CD4-positive, alpha-beta T cell treated with Interleukin-10 for 1 hour (primary cell): Measurements from ENCODE around the gene NLGN1.

Experiments
- DNase-seq: peaks from one replicate; pipeline ENCODE4 v3.0.0-alpha.2; 2020

The NLGN1 gene

DNA sequence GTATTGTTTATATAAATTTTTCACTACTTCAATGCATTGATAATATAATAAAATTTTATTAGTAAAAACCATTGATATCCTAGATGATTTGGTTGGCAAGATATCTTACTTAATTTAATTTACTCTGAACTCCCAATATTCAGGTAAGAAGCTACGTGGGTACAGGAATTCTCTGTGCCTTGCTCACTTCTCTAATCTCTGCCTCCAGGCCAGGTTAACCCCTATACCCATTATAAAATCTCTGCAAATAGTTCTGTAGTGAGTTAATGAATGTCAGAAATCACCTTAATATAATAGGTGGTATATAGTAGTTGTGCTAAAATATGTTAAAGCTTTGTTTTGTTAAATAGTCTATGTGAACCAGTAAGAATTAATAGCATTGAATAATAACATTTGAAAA lies 465.2 kb downstream of the NLGN1 start:
- DNase-seq: no peak

GRCh38 chr3:173863551-173863950 lies 466.0 kb downstream of the NLGN1 start:
- no peak for DNase-seq

DNA sequence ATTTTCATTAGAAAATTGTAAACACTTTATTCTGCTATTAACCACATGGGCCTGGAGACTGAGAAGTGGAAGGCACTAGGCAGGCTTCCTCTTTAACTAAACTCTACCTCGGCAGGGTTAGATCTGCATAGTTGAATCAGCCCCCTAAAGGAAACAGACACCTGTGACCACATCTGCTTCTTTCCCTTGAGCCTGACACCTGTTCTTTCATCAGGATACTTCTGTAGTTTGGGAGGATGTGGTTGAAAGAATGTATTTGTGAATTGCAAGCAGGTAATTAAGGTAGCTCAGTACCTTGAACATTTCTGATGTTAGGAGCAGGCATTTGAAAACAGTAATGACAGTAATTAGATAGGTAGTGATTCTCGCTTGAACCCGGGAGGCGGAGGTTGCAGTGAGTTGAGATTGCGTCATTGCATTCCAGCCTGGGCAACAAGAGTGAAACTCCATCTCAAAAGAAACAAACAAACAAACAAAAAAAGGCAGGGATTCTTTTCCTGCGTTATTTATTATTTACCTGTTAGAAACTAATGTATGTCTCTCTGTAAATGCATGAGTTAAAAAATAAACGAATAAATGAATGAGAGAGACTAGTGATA lies 468.5 kb downstream of the NLGN1 start:
- DNase-seq: no peak

DNA sequence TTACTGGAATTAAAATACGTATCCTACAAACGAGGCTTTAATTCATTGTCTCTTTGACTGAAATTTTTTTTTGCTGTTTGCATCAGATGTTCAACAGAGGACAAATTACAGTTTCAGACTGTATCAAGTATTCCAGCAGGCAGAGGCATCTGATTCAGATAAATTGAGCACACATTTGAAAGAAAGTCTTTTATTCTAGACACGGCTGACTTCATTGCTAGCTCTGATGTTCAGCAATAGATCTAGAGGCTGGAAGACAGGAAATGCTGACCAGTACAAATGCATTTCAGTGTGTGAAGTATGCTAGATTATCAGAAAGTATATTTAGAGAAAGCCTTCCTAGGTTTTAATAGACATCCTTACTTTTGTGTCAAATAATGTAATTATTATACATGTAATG lies 472.2 kb downstream of the NLGN1 start:
- DNase-seq: no peak

- DNase-seq: no peak
Observed at GRCh38 chr3:173870976-173871375, 473.4 kb downstream of the NLGN1 start.

- no peak for DNase-seq
Observed at GRCh38 chr3:173875790-173876189, 478.2 kb downstream of the NLGN1 start.

DNA sequence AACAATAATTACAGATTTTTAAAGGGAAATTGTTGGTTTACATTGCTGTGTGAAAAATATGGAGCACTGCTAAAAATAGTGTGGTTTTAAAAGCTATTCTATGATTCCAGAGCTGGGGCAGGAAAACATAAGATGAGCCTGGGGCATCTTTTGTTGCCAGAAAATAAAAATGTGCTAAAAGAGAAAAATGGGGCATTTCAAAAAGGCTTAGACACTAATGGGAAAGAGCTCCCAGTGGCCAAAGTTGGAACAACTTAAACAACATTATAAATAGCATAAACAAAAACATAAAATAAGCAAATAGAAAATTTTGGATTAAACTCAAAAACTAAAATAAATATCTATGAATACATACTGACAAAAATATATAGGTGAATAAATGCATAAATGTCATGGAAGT lies 478.9 kb downstream of the NLGN1 start:
- DNase-seq: no peak

DNA sequence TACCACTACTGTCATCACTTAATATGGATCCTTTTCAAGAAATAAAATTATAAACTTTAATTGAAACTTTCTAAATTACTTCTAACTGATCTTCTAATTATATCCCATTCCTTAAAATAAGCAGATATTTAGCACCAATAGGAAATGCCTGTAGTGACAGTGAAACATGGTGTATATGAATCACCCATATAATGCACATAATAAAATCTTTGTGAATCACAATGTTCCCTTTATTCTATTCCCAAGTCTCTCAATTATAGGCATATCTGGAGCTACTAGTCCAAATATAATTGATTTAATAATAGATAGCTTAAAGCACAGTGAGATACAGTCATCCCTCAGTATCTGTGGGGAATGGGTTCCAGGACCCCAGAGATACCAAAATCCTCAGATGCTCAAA lies 490.3 kb downstream of the NLGN1 start:
- no peak for DNase-seq

DNA sequence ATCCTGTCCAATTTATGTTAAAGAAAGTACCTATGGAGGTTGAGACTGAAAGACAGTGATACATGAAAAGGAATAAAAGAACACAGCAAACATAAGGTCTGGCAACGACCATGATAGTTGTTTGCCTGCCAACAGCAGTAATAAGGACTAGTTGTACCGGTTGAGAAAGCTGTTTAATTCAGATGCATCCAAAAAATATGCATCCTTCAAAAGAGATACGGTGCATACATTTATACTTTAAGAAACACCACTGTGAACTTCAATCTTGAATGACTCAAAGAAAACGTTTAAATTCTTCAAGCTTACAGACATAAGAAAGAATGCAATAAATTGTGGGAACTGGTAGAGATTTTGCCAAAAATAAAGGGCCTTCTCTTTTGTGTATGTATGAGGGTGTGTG lies 492.1 kb downstream of the NLGN1 start:
- DNase-seq: no peak

DNA sequence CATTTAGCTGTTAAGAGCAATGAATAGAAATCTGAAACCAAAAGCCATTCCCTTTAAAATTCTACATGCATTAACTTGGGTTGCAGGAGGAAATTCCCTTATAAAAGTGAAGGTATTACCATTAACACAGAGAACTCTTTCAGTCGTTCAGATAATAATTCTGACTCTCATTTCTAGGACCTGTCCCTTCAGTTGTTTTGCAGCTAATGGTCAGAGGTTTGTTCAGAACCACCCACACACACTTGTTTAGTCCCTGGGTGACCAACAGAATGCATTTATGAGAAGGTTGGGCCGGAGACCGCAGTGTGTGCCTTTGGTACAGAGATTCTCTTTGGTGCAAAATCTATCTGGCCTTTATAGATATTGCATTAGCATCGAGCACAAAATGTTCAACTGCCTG lies 492.5 kb downstream of the NLGN1 start:
- DNase-seq: no peak

DNA sequence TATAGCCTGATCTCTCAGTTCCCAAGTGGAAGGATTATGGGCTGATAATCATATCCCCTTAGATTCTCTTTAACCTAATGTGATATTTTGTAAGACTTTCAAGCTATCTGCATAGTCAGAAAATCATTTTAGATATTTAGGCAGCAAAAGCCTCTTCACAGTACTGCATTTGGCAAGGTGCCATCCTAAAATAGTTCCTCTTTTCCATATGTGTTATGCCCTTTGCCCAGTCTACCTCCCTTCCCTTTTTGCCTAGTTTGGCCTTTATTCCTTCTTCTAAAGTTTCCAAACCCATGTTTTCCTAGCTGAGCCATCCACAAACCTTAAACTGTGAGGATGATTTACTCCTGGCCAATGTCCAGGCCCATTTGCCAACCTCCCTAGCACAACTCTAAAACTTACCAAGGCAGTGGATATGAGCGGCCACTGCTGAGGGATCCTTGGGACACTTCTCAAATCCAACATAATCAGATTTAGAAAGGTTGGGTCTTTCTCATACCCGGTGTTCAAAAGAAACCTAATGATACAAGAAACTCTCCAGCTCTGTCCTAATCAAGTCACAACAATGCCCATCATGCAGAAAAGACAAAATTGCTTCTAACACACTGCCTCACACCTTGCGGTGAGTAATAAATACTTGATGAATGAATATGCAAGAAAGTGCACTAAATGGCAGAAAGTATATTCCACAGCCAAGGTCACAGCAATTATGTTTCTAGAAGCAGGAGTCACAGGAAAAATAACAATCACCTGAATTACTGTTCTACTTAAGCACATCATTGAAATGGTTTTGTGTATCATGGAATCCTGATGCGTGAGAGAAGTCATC lies 493.9 kb downstream of the NLGN1 start:
- DNase-seq: no peak

DNA sequence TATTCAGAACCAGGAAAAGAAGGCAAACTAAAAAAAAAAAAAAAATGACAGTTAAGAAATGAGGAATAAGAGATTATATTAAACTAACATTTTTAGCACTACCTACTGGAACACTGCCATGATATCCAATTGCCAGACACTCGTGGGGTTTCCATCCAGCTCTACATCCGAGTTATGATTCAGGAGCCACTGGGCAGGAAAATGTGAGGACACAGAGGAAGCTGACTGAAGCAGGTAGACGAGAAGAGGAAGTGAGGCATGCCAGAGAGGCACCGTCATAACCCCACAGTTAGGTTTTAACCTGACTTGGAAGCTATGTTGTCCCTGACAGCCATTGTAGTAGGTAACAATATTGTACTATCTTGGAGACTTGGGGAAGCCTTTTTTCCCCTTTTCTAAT lies 495.0 kb downstream of the NLGN1 start:
- no peak for DNase-seq

DNA sequence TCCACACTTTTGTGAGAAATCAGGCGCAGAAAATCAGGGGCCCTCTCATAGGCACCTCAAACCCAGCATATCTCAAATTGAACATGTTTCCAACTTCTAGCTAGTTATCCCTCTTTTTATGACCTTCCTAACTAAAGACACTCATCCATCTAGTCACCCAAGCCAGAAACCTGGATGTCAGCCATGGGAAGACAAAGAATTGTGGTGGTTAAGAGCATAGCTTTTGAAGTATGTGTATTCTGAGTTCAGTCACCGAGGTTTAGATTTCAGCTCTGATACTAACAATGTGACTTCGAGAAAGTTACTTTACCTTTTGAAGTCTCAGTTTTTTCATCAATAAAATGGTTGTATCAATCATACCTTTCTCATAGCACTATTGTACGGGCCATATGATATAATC lies 495.5 kb downstream of the NLGN1 start:
- no peak for DNase-seq

- no peak for DNase-seq
Observed at GRCh38 chr3:173893835-173894234, 496.3 kb downstream of the NLGN1 start.

- no peak for DNase-seq
Observed at GRCh38 chr3:173897631-173898030, 500.1 kb downstream of the NLGN1 start.

DNA sequence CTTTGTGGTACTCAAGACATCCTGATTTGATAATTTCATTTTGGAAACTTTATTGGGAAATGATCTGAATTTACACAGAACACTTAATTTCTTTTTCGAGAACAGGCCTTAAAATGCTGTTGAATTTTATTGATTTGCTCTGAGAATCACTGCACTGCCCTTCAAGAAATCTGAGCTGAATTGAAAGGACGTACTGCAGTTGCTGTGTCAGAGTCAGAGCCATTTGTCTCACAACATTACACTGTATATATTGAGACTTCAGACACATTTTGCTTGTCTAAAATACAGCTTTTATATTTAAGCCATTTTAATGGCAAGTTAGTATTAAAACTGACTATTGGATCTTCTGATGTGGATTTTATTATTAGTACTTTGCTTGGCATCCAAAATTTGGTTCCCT lies 504.1 kb downstream of the NLGN1 start:
- DNase-seq: no peak

- DNase-seq: no peak
Observed at GRCh38 chr3:173902401-173902800, 504.9 kb downstream of the NLGN1 start.

DNA sequence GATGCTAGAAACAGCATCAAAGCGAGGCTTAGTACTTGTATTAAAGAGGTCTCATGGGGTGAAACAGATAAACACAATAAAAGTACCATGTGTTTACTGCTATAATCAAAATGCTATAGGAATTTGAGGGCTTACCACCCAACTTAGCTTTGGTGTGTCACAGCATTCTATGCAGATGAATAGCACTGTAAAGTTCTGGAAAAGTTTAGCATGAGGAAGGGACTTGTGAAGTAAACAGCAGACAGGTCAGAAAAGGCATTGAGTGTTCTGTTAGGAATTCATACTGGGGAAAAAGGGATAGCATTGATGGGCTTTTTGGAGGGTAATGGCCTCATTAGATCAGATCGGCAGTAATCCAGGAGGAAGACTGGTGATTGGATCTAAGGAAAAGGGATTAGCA lies 505.3 kb downstream of the NLGN1 start:
- DNase-seq: no peak

DNA sequence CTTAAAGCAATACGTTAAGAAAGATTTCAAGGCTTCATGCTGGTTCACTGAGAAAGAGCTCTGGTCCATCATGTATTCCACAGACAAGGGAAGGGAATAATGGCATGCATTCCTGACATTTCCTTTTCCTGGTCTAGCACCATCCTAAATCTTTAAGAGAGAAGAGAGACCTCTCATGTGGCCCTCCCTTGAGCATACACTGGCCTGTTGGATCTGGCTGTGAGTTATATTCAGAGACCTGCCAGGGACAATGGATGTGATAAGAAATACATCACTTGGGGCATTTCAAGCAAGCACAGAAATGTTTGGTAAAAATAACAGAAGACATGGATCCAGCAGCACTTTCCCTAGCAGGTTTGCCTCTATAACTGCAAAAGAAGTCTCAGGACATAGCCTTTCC lies 507.8 kb downstream of the NLGN1 start:
- no peak for DNase-seq

DNA sequence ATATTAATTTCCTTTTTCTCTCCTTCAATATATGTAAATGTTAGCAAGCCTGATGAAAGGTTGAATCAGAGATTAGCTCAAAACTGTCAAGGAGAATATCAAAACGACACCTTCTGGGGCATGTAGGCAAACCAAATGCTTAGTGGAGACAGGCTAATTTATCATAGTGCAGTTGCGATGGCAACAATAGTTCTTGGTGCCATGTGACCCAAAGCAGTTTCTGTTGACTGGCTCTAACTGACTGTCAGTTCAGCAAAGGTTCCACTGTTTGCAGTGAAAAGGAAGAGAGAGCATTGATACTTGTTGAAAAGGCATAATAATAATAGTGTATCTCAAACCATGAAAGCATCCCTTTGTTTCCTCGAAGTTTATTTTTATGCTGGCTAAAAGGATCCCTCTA lies 513.9 kb downstream of the NLGN1 start:
- no peak for DNase-seq

- DNase-seq: no peak
Observed at GRCh38 chr3:173912126-173912525, 514.6 kb downstream of the NLGN1 start.

- DNase-seq: no peak
Observed at GRCh38 chr3:173913397-173913796, 515.9 kb downstream of the NLGN1 start.

GRCh38 chr3:173913974-173914421 lies 516.5 kb downstream of the NLGN1 start:
- DNase-seq: no peak

DNA sequence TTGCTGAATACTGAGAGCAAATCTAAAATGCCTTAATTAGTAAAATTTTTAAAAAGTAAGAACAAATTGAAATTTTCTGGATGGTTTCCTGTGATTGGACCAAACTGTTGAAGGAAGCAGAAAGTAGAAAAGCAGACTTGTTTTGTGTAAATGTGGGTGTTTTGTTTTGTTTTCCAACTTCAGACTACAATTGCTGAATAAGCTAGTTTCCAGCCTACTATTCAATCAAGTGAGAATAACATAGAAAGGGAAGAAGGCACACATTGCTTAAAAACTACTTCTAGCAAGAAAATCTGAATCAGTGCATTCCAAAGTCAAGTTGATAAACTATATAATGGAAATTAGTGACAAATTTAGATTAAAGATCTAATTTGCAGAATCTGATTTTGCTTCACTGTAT lies 519.3 kb downstream of the NLGN1 start:
- DNase-seq: no peak

GRCh38 chr3:173920386-173920785 lies 522.8 kb downstream of the NLGN1 start:
- DNase-seq: no peak
